K562 (cell line): ENCODE measurements around the gene ZDHHC1. TPM values are rescaled to one million over a fixed set of nuclear protein-coding genes. Genes with fewer than 3 reads are reported as not detected.

Experiments used
- ATAC-seq: fragments of 200-7000 bp; cut with Tn5 transposase; 3 replicates; pipeline ENCODE4 v1.9.1; 2020; ENCODE audit warnings: moderate library complexity
- BruUV-seq: library from RNA; stranded (reverse); fragments of 400-500 nt; replicated peaks from 2 replicates; lab custom pipeline; 2021; lab: Mats Ljungman, UMichigan
- CTCF ChIA-PET: fragments of 300-600 bp; formaldehyde crosslinking; extraction: SDS; loops from one replicate; lab custom pipeline; 2021; ENCODE audit warnings: low intra/inter-chr PET ratio; lab: Yijun Ruan, JAX
- POLR2A ChIA-PET: fragments of 300-600, 350-650 bp; sonication (Branson Sonifier 250); formaldehyde crosslinking; extraction: SDS; loops from one replicate; lab custom pipeline; 2021; ENCODE audit warnings: antibody characterized with exemption, inconsistent platforms; lab: Yijun Ruan, JAX
- DNase-seq, 4 experiments: peaks; one replicate each; pipeline versions ENCODE4 v3.0.0 to v3.0.0-alpha.2; 2011 to 2018; ENCODE audit warnings: low spot score in 3 of 4, mixed read lengths in 3 of 4; ENCODE audit errors: extremely low read depth in 1 of 4
- FAIRE-seq: peaks from 2 replicates; lab custom pipeline; 2011; peaks lifted over from hg19 to GRCh38; lab: Jason Lieb, UNC
- H2AFZ ChIP-seq: 2 replicates; pipeline ENCODE4 v1.6.0; 2011; ENCODE audit warnings: low read depth, low read length, control low read depth, inconsistent platforms
- H3K27ac ChIP-seq: fragments of 200-600 bp; 3 replicates; pipeline ENCODE4 v1.8.0; 2011; ENCODE audit warnings: low read depth, mild to moderate bottlenecking, control low read depth, inconsistent platforms, low read length, moderate library complexity, mixed read lengths; ENCODE audit errors: extremely low read depth
- H3K27me3 ChIP-seq, 2 experiments: fragments of 300-600 bp in 1 of 2; 2 replicates in 1 of 2; 3 replicates in 1 of 2; pipeline versions ENCODE4 v1.6.0 to v1.8.0; 2011; ENCODE audit warnings: inconsistent platforms in 2 of 2, low read length in 2 of 2, mild to moderate bottlenecking in 1 of 2, mixed read lengths in 1 of 2, moderate library complexity in 1 of 2; ENCODE audit not compliant: control insufficient read depth in 2 of 2, insufficient read depth in 2 of 2
- H3K36me3 ChIP-seq: fragments of 300-600 bp; 3 replicates; pipeline ENCODE4 v1.8.0; 2011; ENCODE audit warnings: mild to moderate bottlenecking, low read length, inconsistent platforms; ENCODE audit not compliant: control insufficient read depth, insufficient read depth
- H3K4me1 ChIP-seq, 2 experiments: fragments of 200-600 bp in 1 of 2; replicated peaks in 1 of 2; 2 replicates in 1 of 2; 3 replicates in 1 of 2; pipeline versions ENCODE4 v1.5.1 to v1.8.0; 2011; ENCODE audit warnings: inconsistent platforms in 2 of 2, low read length in 2 of 2, mild to moderate bottlenecking in 1 of 2, mixed read lengths in 1 of 2, moderate library complexity in 1 of 2; ENCODE audit not compliant: control insufficient read depth in 2 of 2, insufficient read depth in 2 of 2
- H3K4me2 ChIP-seq: 2 replicates; pipeline ENCODE4 v1.6.1; 2011; ENCODE audit warnings: low read length, control low read depth, inconsistent platforms, mixed read lengths; ENCODE audit not compliant: insufficient read depth
- H3K4me3 ChIP-seq: fragments of 200-600 bp; sonication (generic), shearing (Covaris generic); 2 replicates; pipeline ENCODE4 v1.5.1; 2016; ENCODE audit warnings: control low read depth, inconsistent platforms
- H3K79me2 ChIP-seq: fragments of 200-600 bp; 3 replicates; pipeline ENCODE4 v1.8.0; 2011; ENCODE audit warnings: low read length, inconsistent platforms; ENCODE audit not compliant: control insufficient read depth, insufficient read depth
- H3K9ac ChIP-seq, 2 experiments: 2 replicates each; pipeline versions ENCODE4 v1.6.0 to v1.6.1; 2011; ENCODE audit warnings: low read depth in 2 of 2, low read length in 2 of 2, control low read depth in 1 of 2, inconsistent platforms in 1 of 2, mild to moderate bottlenecking in 1 of 2, mixed read lengths in 1 of 2; ENCODE audit not compliant: insufficient read depth in 1 of 2
- H3K9me1 ChIP-seq: one replicate; pipeline ENCODE4 v1.6.0; 2011; ENCODE audit warnings: inconsistent platforms, mild to moderate bottlenecking, low read length, moderate library complexity; ENCODE audit not compliant: control insufficient read depth, insufficient read depth
- H3K9me3 ChIP-seq: replicated peaks from 2 replicates; pipeline ENCODE4 v1.5.1; 2011; ENCODE audit warnings: low read depth, low read length, inconsistent platforms; ENCODE audit not compliant: control insufficient read depth, insufficient read depth
- H4K20me1 ChIP-seq: replicated peaks from 2 replicates; pipeline ENCODE4 v1.6.1; 2011; ENCODE audit warnings: low read length, inconsistent platforms, mixed read lengths; ENCODE audit not compliant: control insufficient read depth, insufficient read depth
- KDM2B ChIP-seq: fragments of 250-450 bp; sonication (Bioruptor Pico); IDR thresholded peaks from 2 replicates; pipeline ENCODE4 v1.8.0; 2021; ENCODE audit warnings: mild to moderate bottlenecking, moderate library complexity
- MAFK ChIP-seq: IDR thresholded peaks from 2 replicates; pipeline ENCODE4 v1.6.1; 2011; ENCODE audit warnings: low read length, improper control_type of control experiment
- ZNF24 ChIP-seq: fragments of 450-650 bp; IDR thresholded peaks from 2 replicates; pipeline ENCODE4 v1.6.1; 2016
- ZNF561 ChIP-seq: fragments of 450-650 bp; formaldehyde crosslinking; conservative IDR thresholded peaks from 2 replicates; pipeline ENCODE4 v1.4.0; 2020; ENCODE audit warnings: mild to moderate bottlenecking, moderate library complexity
- ZNF586 ChIP-seq: fragments of 450-650 bp; formaldehyde crosslinking; conservative IDR thresholded peaks from 2 replicates; pipeline ENCODE4 v1.4.0; 2020; ENCODE audit warnings: mild to moderate bottlenecking, moderate library complexity
- in situ Hi-C: fragments of 300-500 bp; cut with MboI; formaldehyde crosslinking; loops from 4 replicates; pipeline ENCODE4 v1.15.0; 2018; ENCODE audit warnings: inconsistent platforms, mixed read lengths
- intact Hi-C: fragments of 100-400 bp; cut with micrococcal nuclease; formaldehyde crosslinking; loops from 2 replicates; pipeline ENCODE4 v1.14.2; 2022
- polyA plus RNA-seq, 8 experiments: library from polyadenylated mRNA; depleted of rRNA in 4 of 8; stranded (reverse) in 5 of 8; unstranded in 3 of 8; fragments of >200 nt; fragmentation: Nextera tagmentation in 2 of 8; fragmentation: Illumina TruSeq in 1 of 8; extraction: Ambion mirVana in 2 of 8; extraction: Trizol in 1 of 8; gene quantifications; 2 replicates each; pipeline versions ENCODE4 v1.2.1 to v1.2.3, GENCODE V29; 2011 to 2014; ENCODE audit warnings: inconsistent platforms in 1 of 8, missing spikeins in 1 of 8
- total RNA-seq, 7 experiments: library from RNA; depleted of rRNA in 6 of 7; stranded (reverse); fragments of >200 nt in 6 of 7; fragmentation: Illumina TruSeq in 2 of 7; extraction: Trizol in 2 of 7; gene quantifications; 2 replicates each; pipeline versions ENCODE4 v1.2.1 to v1.2.3, GENCODE V29; 2011 to 2021; ENCODE audit warnings: low replicate concordance in 1 of 7
- TF ChIP-seq, protein P1 (sequence below): fragments of 450-650 bp; IDR thresholded peaks from 2 replicates; pipeline ENCODE4 v1.6.1; 2018; ENCODE audit not compliant: partially characterized antibody
- TF ChIP-seq, protein P2 (sequence below): fragments of 450-650 bp; IDR thresholded peaks from 2 replicates; pipeline ENCODE4 v1.6.1; 2016; ENCODE audit warnings: mild to moderate bottlenecking
- TF ChIP-seq, protein P3 (sequence below), 3 experiments: IDR thresholded peaks in 2 of 3; conservative IDR thresholded peaks in 1 of 3; 2 replicates each; pipeline ENCODE4 v1.5.1; 2011 to 2012; ENCODE audit warnings: low read length in 3 of 3, mild to moderate bottlenecking in 3 of 3, control low read depth in 2 of 3, improper control_type of control experiment in 1 of 3, inconsistent platforms in 1 of 3, low read depth in 1 of 3, mixed read lengths in 1 of 3, moderate library complexity in 1 of 3; ENCODE audit not compliant: insufficient read depth in 2 of 3

Gene ZDHHC1
- total and polyA plus RNA-seq, 9 of the 15 experiments (the other 6 are each of a cell fraction or from before 2014, with no cell fraction given): 0.06 to 0.77 (median 0.25) TPM; not detected in 4

DNA sequence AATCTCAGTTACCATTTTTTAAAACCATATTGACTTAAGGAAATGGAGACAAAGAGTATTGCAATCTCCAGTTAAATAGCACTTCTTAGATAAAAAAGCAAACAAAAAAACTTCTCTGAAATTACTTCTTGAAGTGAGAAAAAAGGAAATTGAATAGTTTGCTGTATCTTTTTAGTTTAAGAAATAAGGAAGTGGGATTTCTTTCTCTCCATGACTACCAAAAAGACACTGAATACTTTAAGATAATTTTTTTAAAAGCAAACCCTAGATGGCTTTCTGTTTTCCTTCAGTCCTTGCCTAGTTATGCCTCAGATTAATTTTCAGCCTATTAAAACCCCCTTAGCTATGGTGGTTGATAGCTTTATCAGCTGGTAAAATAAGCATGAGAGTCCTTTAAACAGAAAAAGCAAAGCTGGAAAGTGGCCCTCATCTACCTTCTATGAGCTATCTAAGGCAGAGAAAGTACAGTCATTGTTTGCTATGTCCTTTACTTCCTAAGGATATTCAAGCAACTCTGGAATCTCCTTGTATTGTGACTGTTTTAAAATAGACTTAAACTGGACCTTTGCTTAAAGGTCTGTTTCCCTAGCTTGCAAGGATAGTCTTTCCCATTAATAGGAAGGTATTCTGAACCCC, 51.6 kb downstream of the ZDHHC1 start:
- CTCF ChIA-PET: no interaction called here
- Histone ChIP-seq H4K20me1 (no peaks in the 10 kb centered on the region), H3K9me1 (no peaks in the 10 kb centered on the region), H3K4me3 (no peak overlapping the region), H3K79me2 (no peaks in the 10 kb centered on the region), H3K27me3 (peaks cover 15 to 17% of the 10 kb centered on the region in 2 experiments; a peak in 4 of 5 replicates), H3K9ac (no peak overlapping the region), H3K4me1 (no peaks in the 10 kb centered on the region), H3K36me3 (no peaks in the 10 kb centered on the region), H3K9me3 (no peaks in the 10 kb centered on the region), H2AFZ (no peak overlapping the region), H3K27ac (no peak overlapping the region), H3K4me2 (no peak overlapping the region)
- FAIRE-seq (no peak), DNase-seq (no peak), ATAC-seq (no peak)
- TF ChIP-seq, protein P1, sequence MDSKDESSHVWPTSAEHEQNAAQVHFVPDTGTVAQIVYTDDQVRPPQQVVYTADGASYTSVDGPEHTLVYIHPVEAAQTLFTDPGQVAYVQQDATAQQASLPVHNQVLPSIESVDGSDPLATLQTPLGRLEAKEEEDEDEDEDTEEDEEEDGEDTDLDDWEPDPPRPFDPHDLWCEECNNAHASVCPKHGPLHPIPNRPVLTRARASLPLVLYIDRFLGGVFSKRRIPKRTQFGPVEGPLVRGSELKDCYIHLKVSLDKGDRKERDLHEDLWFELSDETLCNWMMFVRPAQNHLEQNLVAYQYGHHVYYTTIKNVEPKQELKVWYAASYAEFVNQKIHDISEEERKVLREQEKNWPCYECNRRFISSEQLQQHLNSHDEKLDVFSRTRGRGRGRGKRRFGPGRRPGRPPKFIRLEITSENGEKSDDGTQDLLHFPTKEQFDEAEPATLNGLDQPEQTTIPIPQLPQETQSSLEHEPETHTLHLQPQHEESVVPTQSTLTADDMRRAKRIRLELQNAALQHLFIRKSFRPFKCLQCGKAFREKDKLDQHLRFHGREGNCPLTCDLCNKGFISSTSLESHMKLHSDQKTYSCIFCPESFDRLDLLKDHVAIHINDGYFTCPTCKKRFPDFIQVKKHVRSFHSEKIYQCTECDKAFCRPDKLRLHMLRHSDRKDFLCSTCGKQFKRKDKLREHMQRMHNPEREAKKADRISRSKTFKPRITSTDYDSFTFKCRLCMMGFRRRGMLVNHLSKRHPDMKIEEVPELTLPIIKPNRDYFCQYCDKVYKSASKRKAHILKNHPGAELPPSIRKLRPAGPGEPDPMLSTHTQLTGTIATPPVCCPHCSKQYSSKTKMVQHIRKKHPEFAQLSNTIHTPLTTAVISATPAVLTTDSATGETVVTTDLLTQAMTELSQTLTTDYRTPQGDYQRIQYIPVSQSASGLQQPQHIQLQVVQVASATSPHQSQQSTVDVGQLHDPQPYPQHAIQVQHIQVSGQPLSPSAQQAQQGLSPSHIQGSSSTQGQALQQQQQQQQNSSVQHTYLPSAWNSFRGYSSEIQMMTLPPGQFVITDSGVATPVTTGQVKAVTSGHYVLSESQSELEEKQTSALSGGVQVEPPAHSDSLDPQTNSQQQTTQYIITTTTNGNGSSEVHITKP: no peak
- TF ChIP-seq ZNF24: no peak
- TF ChIP-seq, protein P2, sequence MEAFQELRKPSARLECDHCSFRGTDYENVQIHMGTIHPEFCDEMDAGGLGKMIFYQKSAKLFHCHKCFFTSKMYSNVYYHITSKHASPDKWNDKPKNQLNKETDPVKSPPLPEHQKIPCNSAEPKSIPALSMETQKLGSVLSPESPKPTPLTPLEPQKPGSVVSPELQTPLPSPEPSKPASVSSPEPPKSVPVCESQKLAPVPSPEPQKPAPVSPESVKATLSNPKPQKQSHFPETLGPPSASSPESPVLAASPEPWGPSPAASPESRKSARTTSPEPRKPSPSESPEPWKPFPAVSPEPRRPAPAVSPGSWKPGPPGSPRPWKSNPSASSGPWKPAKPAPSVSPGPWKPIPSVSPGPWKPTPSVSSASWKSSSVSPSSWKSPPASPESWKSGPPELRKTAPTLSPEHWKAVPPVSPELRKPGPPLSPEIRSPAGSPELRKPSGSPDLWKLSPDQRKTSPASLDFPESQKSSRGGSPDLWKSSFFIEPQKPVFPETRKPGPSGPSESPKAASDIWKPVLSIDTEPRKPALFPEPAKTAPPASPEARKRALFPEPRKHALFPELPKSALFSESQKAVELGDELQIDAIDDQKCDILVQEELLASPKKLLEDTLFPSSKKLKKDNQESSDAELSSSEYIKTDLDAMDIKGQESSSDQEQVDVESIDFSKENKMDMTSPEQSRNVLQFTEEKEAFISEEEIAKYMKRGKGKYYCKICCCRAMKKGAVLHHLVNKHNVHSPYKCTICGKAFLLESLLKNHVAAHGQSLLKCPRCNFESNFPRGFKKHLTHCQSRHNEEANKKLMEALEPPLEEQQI: no peak
- no peak for TF ChIP-seq ZNF586
- no peak for TF ChIP-seq ZNF561 (CRISPR knock-in tag)
- no peak for TF ChIP-seq MAFK
- TF ChIP-seq, protein P3, sequence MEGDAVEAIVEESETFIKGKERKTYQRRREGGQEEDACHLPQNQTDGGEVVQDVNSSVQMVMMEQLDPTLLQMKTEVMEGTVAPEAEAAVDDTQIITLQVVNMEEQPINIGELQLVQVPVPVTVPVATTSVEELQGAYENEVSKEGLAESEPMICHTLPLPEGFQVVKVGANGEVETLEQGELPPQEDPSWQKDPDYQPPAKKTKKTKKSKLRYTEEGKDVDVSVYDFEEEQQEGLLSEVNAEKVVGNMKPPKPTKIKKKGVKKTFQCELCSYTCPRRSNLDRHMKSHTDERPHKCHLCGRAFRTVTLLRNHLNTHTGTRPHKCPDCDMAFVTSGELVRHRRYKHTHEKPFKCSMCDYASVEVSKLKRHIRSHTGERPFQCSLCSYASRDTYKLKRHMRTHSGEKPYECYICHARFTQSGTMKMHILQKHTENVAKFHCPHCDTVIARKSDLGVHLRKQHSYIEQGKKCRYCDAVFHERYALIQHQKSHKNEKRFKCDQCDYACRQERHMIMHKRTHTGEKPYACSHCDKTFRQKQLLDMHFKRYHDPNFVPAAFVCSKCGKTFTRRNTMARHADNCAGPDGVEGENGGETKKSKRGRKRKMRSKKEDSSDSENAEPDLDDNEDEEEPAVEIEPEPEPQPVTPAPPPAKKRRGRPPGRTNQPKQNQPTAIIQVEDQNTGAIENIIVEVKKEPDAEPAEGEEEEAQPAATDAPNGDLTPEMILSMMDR (IDR thresholded peaks at IDR 0.05 in 2 of 3, conservative IDR thresholded peaks at IDR 0.05 in 1 of 3; ENCODE audit: insufficient read depth in 2 of 3, low read depth in 1 of 3, low read length in 3 of 3): no peak
- no peak for TF ChIP-seq KDM2B
- in situ Hi-C loops (no loop called here), intact Hi-C loops (loop anchor here (10.0 kb wide), 1 partner anchor 50 kb away; the partner anchor contains the start of gene ZDHHC1)
- POLR2A ChIA-PET: interaction anchor here (0.8 kb wide), 1 partner anchor 22 kb away, joined by 4 read pairs; no protein-coding TSS in a partner anchor
- BruUV-seq: no TSS peak
